GM06990 (cell line): Measurements from ENCODE around the gene ANKRD44.

Source experiments
- DNase-seq: peaks from one replicate; pipeline ENCODE4 v3.0.0-alpha.2; 2011; ENCODE audit not compliant: insufficient read length; ENCODE audit errors: extremely low read depth
- H3K27me3 ChIP-seq: replicated peaks from 2 replicates; pipeline ENCODE4 v1.6.0; 2011; ENCODE audit warnings: low read length; ENCODE audit not compliant: control insufficient read depth, insufficient read depth
- H3K36me3 ChIP-seq: 2 replicates; pipeline ENCODE4 v1.5.1; 2011; ENCODE audit warnings: low read length; ENCODE audit not compliant: control insufficient read depth, insufficient read depth
- H3K4me3 ChIP-seq: replicated peaks from 2 replicates; pipeline ENCODE4 v1.5.1; 2011; ENCODE audit warnings: low read depth, mild to moderate bottlenecking, control low read depth, low read length
- TF ChIP-seq, protein P1 (sequence below): IDR thresholded peaks from 2 replicates; pipeline ENCODE4 v1.5.1; 2011; ENCODE audit warnings: low read length, control low read depth, mild to moderate bottlenecking, inconsistent platforms; ENCODE audit not compliant: insufficient read depth, poor library complexity, severe bottlenecking

The ANKRD44 gene

DNA sequence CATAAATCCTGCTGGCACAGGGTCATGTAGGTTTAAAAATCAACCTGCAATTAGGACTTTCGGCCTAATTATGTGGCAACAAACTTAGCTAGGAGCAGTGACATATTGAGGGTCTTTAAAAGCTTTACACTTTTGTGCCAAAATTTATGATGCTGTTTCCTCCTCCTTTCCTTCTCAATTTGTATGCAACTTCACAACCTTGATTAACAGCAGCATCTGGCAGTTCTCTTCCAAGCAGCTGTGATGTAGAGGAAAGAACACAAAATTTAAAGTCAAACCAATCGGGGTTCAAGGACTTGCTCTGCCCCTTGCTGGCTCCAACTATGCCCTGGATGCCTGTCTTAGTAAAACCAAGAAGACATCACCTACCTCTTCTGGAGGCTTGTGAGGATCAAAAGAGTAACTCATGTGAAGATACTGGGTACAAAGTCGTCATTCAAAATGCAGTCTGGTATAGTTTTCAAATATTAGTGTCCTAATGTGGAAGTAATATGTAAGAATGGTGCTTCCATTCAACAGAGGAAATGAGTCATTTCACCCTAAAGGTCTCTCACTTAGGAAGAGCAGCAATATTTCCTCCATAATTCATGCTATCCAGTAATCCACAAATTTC is 94.7 kb downstream of the ANKRD44 start:
- H3K4me3 ChIP-seq: peak overlapping the region; percentile 39
- H3K36me3 ChIP-seq: no peaks in the 10 kb centered on the region
- no peak for DNase-seq
- TF ChIP-seq, protein P1, sequence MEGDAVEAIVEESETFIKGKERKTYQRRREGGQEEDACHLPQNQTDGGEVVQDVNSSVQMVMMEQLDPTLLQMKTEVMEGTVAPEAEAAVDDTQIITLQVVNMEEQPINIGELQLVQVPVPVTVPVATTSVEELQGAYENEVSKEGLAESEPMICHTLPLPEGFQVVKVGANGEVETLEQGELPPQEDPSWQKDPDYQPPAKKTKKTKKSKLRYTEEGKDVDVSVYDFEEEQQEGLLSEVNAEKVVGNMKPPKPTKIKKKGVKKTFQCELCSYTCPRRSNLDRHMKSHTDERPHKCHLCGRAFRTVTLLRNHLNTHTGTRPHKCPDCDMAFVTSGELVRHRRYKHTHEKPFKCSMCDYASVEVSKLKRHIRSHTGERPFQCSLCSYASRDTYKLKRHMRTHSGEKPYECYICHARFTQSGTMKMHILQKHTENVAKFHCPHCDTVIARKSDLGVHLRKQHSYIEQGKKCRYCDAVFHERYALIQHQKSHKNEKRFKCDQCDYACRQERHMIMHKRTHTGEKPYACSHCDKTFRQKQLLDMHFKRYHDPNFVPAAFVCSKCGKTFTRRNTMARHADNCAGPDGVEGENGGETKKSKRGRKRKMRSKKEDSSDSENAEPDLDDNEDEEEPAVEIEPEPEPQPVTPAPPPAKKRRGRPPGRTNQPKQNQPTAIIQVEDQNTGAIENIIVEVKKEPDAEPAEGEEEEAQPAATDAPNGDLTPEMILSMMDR: no peak
- H3K27me3 ChIP-seq: no peaks in the 10 kb centered on the region

DNA sequence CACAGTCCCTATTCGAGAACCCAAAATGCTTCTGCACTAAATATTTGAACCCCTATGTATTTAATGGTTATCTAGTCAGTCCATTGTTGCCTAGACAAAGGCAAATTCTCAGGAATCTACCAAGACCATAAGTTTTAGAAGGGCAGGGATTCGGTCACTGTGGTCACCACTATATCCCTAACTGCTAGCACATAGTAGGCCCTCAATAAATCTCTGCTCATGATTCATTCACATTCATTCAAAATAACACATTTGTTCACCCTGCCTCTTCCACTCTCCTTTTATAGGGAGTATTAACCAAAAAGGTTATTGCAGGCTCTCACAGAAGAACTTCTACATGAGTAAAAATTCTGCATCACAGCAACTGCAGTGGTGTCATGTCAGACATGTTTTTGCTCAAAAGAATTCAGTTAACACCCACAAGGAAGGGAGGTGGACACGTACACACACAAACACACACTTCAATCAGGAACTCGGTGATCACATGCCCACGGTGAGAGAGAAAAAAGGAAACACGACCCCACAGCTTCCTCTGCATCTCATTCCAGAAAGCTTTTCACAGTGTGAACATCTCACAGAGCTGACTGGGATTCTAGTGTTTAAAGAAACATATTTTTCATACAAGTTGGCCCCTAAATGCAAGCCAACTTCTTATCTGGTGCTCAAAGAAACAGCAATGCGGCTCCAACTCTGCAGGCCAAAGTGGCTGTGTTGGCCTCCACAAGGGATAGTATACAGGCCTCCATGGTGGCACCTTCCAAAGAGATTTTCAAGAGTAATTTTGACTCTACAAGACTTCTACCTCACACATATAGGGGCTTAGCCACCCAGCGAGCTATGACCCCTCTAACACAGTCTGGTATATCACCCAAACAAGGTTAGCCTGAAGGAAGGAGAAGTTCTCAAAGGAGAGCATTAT is 98.0 kb downstream of the ANKRD44 start:
- no peaks in the 10 kb centered on the region for H3K27me3 ChIP-seq
- no peak overlapping the region for H3K4me3 ChIP-seq
- TF ChIP-seq, protein P1: no peak
- DNase-seq: no peak
- no peaks in the 10 kb centered on the region for H3K36me3 ChIP-seq

DNA sequence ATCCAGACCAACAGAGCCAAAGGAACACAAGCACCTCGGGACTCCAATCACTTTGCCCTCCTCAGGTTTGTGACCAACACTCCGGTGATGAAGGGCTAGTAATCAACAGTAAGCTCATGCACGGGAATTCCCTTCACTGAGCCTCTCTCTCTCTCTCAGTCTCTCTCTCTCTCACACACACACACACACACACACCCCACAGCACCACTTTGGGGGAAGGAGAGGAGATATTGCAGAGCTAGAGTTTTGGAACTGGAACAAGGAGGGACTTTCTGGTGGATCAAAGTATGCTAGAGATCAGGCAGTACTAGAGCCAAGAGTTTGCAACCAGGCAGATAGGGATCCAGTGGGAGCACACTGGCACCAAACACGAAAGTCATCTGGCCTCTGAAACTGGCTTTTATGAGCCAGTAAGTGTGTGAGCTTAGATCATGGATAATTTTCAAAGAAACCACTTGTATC is 98.7 kb downstream of the ANKRD44 start:
- H3K36me3 ChIP-seq: no peaks in the 10 kb centered on the region
- no peak overlapping the region for H3K4me3 ChIP-seq
- DNase-seq: no peak
- H3K27me3 ChIP-seq: no peaks in the 10 kb centered on the region
- TF ChIP-seq, protein P1: no peak

DNA sequence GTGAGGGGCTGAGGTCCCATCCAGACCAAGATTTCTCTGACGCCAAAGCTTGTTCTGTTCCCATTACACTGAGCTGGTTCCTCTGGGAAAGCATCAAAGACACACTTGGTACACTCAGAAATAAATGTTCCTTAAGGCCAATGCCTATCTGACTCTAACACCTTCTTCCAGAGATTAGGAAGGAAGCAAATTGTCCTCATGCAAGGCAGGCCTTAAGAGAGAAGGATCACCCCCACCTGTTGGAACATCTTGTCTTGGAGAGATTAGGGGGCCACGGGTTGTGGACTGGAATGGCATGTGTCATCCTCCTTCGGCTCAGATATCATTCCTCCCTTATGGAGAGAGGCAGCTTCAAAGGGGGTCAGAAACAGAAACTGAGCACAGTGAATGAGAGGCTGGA is 100.2 kb downstream of the ANKRD44 start:
- no peaks in the 10 kb centered on the region for H3K27me3 ChIP-seq
- DNase-seq: no peak
- TF ChIP-seq, protein P1: no peak
- H3K4me3 ChIP-seq: no peak overlapping the region
- no peaks in the 10 kb centered on the region for H3K36me3 ChIP-seq

DNA sequence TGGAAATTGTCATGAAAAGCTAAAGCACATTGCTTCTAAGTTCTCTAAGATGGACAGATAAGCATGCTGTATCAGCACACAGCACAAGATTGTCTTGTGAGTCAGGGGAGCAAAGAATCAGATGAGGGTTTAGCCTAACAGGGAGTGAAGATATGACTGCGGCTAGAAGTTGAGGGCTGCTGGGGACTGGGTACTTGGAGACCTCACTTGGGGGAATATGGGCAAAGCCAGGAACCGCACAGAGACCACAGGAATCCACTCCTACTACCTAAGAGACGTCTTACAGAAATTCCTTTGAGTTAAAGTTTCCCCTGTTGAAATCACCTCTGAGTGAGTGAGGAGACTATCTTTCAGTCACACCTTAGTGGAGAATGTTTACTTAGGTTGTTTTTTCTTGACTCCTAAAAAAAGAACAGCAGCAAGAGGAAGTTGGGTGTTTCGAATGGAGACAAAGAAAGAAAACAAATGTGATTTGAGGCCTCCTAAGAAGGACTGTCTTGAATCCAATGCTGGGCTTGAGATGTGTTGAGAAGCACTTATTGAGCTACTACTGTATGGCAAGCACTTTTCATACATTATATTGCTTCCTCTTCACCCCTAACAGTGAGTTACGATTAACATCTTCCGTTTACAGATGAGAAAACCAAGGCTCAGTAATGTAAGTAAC is 100.7 kb downstream of the ANKRD44 start:
- H3K4me3 ChIP-seq: peak overlapping the region; percentile 25
- H3K36me3 ChIP-seq: peaks cover 1% of the 10 kb centered on the region; the same call in 1 of the 2 replicates
- H3K27me3 ChIP-seq: no peaks in the 10 kb centered on the region
- TF ChIP-seq, protein P1: no peak
- peak; percentile 67 for DNase-seq
